ENCODE measurements around the gene LRRK1. TPM values are rescaled to one million over a fixed set of nuclear protein-coding genes. Genes with fewer than 3 reads are reported as not detected.

The LRRK1 gene
- total RNA-seq, 6 experiments from 2014 or later, result 0.93 to 3.6 (median 2.5) TPM

- intact Hi-C loops (cut with DNase I), result no loop called here
- no peak for DNase-seq
These were observed 187.9 kb downstream of the LRRK1 start for GRCh38 chr15:101107101-101107500.

GRCh38 chr15:101107625-101108460 is 188.7 kb downstream of the LRRK1 start:
- intact Hi-C loops (cut with DNase I), result no loop called here
- Histone ChIP-seq H3K4me1 (no peaks in the 10 kb centered on the region), H3K9me3 (no peaks in the 10 kb centered on the region), H3K36me3 (no peaks in the 10 kb centered on the region), H3K27ac (no peak overlapping the region), H3K27me3 (no peaks in the 10 kb centered on the region), H3K4me3 (no peak overlapping the region)
- TF ChIP-seq POLR2A (IDR thresholded peaks at IDR 0.05) (no peak), CTCF (IDR thresholded peaks at IDR 0.05) (no peak)
- no peak for ATAC-seq
- no peak for DNase-seq
- 66% methylated on average over 3 of the region's 6 CpGs for WGBS (ENCODE audit: insufficient coverage, low coverage, low lambda C conversion rate, missing lambda C conversion rate)

More at GRCh38 chr15:101107101-101107500, 187.9 kb downstream of the LRRK1 start:
- 82% methylated on average over 6 of the region's 7 CpGs for WGBS (ENCODE audit: insufficient coverage, low coverage, low lambda C conversion rate, missing lambda C conversion rate)
- no peaks in the 10 kb centered on the region for H3K9me3 ChIP-seq
- H3K36me3 ChIP-seq, result no peaks in the 10 kb centered on the region
- no peak overlapping the region for H3K27ac ChIP-seq
- H3K4me3 ChIP-seq, result no peak overlapping the region
- ATAC-seq, result no peak
- H3K4me1 ChIP-seq, result no peaks in the 10 kb centered on the region
- H3K27me3 ChIP-seq, result no peaks in the 10 kb centered on the region
- TF ChIP-seq POLR2A (IDR thresholded peaks at IDR 0.05) (no peak), CTCF (IDR thresholded peaks at IDR 0.05) (no peak)

- Histone ChIP-seq H3K4me1 (no peaks in the 10 kb centered on the region), H3K27me3 (no peaks in the 10 kb centered on the region), H3K36me3 (no peaks in the 10 kb centered on the region), H3K4me3 (no peak overlapping the region), H3K9me3 (no peaks in the 10 kb centered on the region), H3K27ac (no peak overlapping the region)
- DNase-seq (no peak), ATAC-seq (no peak)
- intact Hi-C loops (cut with DNase I), result no loop called here
- TF ChIP-seq POLR2A (IDR thresholded peaks at IDR 0.05) (no peak), CTCF (IDR thresholded peaks at IDR 0.05) (no peak)
- no CpG with 5 or more reads among the region's 10 CpGs for WGBS (ENCODE audit: insufficient coverage, low coverage, low lambda C conversion rate, missing lambda C conversion rate)
These were observed 189.3 kb downstream of the LRRK1 start for GRCh38 chr15:101108461-101108775.

GRCh38 chr15:101108791-101109190 is 189.6 kb downstream of the LRRK1 start:
- intact Hi-C loops (cut with DNase I), result no loop called here
- DNase-seq (no peak), ATAC-seq (no peak)
- H3K4me1 ChIP-seq, result no peaks in the 10 kb centered on the region
- WGBS (ENCODE audit: insufficient coverage, low coverage, low lambda C conversion rate, missing lambda C conversion rate), result 92% methylated on average over 5 of the region's 7 CpGs
- no peaks in the 10 kb centered on the region for H3K9me3 ChIP-seq
- H3K36me3 ChIP-seq, result no peaks in the 10 kb centered on the region
- H3K27ac ChIP-seq, result no peak overlapping the region
- H3K4me3 ChIP-seq, result no peak overlapping the region
- H3K27me3 ChIP-seq, result no peaks in the 10 kb centered on the region
- TF ChIP-seq POLR2A (IDR thresholded peaks at IDR 0.05), result no peak
- no peak for TF ChIP-seq CTCF (IDR thresholded peaks at IDR 0.05)
